ENCODE measurements around the gene ZNF343.

Gene ZNF343

GRCh38 chr20:2455771-2456497, 52.8 kb downstream of the ZNF343 start:
- in situ Hi-C loops (cut with HindIII; ENCODE audit: low pct_ligation_motif_present, low pct_unique_long_range_greater_than_20kb, low sequenced_read_pairs), result no loop called here
- DNase-seq, result no peak

GRCh38 chr20:2453792-2454191, 54.9 kb downstream of the ZNF343 start:
- in situ Hi-C loops (cut with HindIII; ENCODE audit: low pct_ligation_motif_present, low pct_unique_long_range_greater_than_20kb, low sequenced_read_pairs), result no loop called here
- no peak for DNase-seq

GRCh38 chr20:2451939-2452732, 56.6 kb downstream of the ZNF343 start:
- in situ Hi-C loops (cut with HindIII; ENCODE audit: low pct_ligation_motif_present, low pct_unique_long_range_greater_than_20kb, low sequenced_read_pairs), result no loop called here
- peak; percentile 65 for DNase-seq

- in situ Hi-C loops (cut with HindIII; ENCODE audit: low pct_ligation_motif_present, low pct_unique_long_range_greater_than_20kb, low sequenced_read_pairs), result no loop called here
- DNase-seq, result no peak
These were observed 57.3 kb downstream of the ZNF343 start for GRCh38 chr20:2451422-2451821.

- in situ Hi-C loops (cut with HindIII; ENCODE audit: low pct_ligation_motif_present, low pct_unique_long_range_greater_than_20kb, low sequenced_read_pairs), result no loop called here
- DNase-seq, result no peak
These were observed 59.3 kb downstream of the ZNF343 start for GRCh38 chr20:2449386-2449785.

- in situ Hi-C loops (cut with HindIII; ENCODE audit: low pct_ligation_motif_present, low pct_unique_long_range_greater_than_20kb, low sequenced_read_pairs), result no loop called here
- DNase-seq, result no peak
These were observed 61.9 kb downstream of the ZNF343 start for GRCh38 chr20:2446845-2447244.

All from ACHN (cell line).